ENCODE results near the gene TMEM171. TPM values are rescaled to one million over a fixed set of nuclear protein-coding genes. Genes with fewer than 3 reads are reported as not detected.

The TMEM171 gene
- total and polyA plus RNA-seq, 7 donors, result 21.7 to 49.9 (median 46.8) TPM; not detected in 4

- no peak overlapping the region for H3K27ac ChIP-seq
- H3K9me3 ChIP-seq, result no peaks in the 10 kb centered on the region
- 16 to 63% methylated on average over 3 of the region's 3 CpGs for WGBS, 2 donors
- H3K4me1 ChIP-seq, result no peaks in the 10 kb centered on the region
- TF ChIP-seq POLR2AphosphoS5 (IDR thresholded peaks at IDR 0.05), result no peak
- no peak for TF ChIP-seq EP300 (IDR thresholded peaks at IDR 0.05)
- TF ChIP-seq CTCF (IDR thresholded peaks at IDR 0.05), result no peak
- TF ChIP-seq POLR2A (IDR thresholded peaks at IDR 0.05), result no peak
- H3K36me3 ChIP-seq, result no peaks in the 10 kb centered on the region
- no peak for DNase-seq
- intact Hi-C loops (cut with DNase I), result no loop called here
- no peaks in the 10 kb centered on the region for H3K27me3 ChIP-seq
- H3K4me3 ChIP-seq, result no peak overlapping the region
Measured at GRCh38 chr5:73114044-73114688, 6.2 kb upstream of the TMEM171 start.

DNA sequence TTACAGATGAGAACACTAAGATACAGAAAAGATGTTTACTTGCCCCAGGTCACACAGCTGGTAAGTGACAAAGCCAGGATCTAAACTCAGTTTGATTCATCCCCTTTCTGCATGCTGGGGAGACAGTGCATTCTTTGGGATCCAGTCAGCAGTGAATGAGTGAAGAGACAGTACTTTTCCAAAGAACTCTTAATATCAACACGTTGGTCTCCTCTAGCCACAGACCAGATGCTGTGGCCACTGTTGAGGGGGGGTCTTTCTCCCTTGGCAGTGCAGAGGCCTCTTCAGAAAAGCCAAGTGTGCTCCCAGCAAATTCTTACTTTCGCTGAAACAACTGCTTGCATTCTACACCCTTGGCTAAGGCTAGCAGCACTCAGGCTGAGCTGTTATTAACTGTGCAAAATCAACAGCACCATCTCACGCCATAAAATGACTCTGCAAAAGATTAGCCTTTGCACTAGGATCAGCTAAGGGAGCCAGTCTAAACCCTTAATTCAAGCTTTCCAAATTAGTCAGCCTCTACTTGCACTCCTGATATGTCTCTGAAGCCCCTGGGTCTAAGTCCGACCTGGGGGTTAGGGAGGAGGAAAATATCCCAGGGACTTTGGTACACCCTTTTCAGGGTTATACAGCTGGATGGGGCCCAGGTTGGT is 4.8 kb upstream of the TMEM171 start:
- TF ChIP-seq CTCF (IDR thresholded peaks at IDR 0.05) (no peak), POLR2A (IDR thresholded peaks at IDR 0.05) (no peak), POLR2AphosphoS5 (IDR thresholded peaks at IDR 0.05) (no peak), EP300 (IDR thresholded peaks at IDR 0.05) (no peak)
- Histone ChIP-seq H3K36me3 (no peaks in the 10 kb centered on the region), H3K27me3 (peaks cover 5 to 12% (median 12%) of the 10 kb centered on the region in 3 donors), H3K4me1 (peaks cover 0 to 8% (median 7%) of the 10 kb centered on the region in 4 donors), H3K4me3 (no peak overlapping the region), H3K9me3 (no peaks in the 10 kb centered on the region), H3K27ac (no peak overlapping the region)
- 11 to 50% methylated on average over 4 of the region's 4 CpGs for WGBS, 2 donors
- intact Hi-C loops (cut with DNase I), result no loop called here
- no peak for DNase-seq

GRCh38 chr5:73116506-73116905 is 3.9 kb upstream of the TMEM171 start:
- peaks cover 0 to 13% (median 11%) of the 10 kb centered on the region in 4 donors for H3K4me1 ChIP-seq
- intact Hi-C loops (cut with DNase I), result no loop called here
- WGBS, 2 donors, result 79 to 90% methylated on average over 2 of the region's 2 CpGs

GRCh38 chr5:73117088-73117740 is 3.2 kb upstream of the TMEM171 start:
- Histone ChIP-seq H3K27ac (no peak overlapping the region), H3K4me3 (no peak overlapping the region), H3K36me3 (no peaks in the 10 kb centered on the region), H3K27me3 (peaks cover 5 to 29% (median 26%) of the 10 kb centered on the region in 3 donors), H3K4me1 (peaks cover 0 to 13% (median 11%) of the 10 kb centered on the region in 4 donors), H3K9me3 (no peaks in the 10 kb centered on the region)
- intact Hi-C loops (cut with DNase I), result no loop called here
- 32 to 57% methylated on average over 3 of the region's 3 CpGs for WGBS, 2 donors
- TF ChIP-seq EP300 (IDR thresholded peaks at IDR 0.05), result no peak
- TF ChIP-seq CTCF (IDR thresholded peaks at IDR 0.05), result no peak
- TF ChIP-seq POLR2AphosphoS5 (IDR thresholded peaks at IDR 0.05), result no peak
- no peak for TF ChIP-seq POLR2A (IDR thresholded peaks at IDR 0.05)
- no peak for DNase-seq

More at GRCh38 chr5:73116506-73116905, 3.9 kb upstream of the TMEM171 start:
- H3K4me3 ChIP-seq, result no peak overlapping the region
- no peaks in the 10 kb centered on the region for H3K36me3 ChIP-seq
- H3K9me3 ChIP-seq, result no peaks in the 10 kb centered on the region
- no peak for TF ChIP-seq POLR2A (IDR thresholded peaks at IDR 0.05)
- TF ChIP-seq CTCF (IDR thresholded peaks at IDR 0.05), result no peak
- TF ChIP-seq EP300 (IDR thresholded peaks at IDR 0.05), result no peak
- no peak for TF ChIP-seq POLR2AphosphoS5 (IDR thresholded peaks at IDR 0.05)
- H3K27me3 ChIP-seq, result peaks cover 5 to 22% (median 19%) of the 10 kb centered on the region in 3 donors
- DNase-seq, result no peak
- H3K27ac ChIP-seq, result no peak overlapping the region

Measured in sigmoid colon (tissue), 7 donors.